Skin of body (tissue), 2 donors: ENCODE data around the gene ANKRD60. TPM values are rescaled to one million over a fixed set of nuclear protein-coding genes. Genes with fewer than 3 reads are reported as not detected.
A peak's percentile ranks its signal among the peaks of the same experiment; 100 is the strongest.

Source experiments
- DNase-seq: peaks from one replicate; lab custom pipeline; 2025; lab: John Stamatoyannopoulos, UW
- total RNA-seq: library from RNA; depleted of rRNA; stranded (reverse); fragments of >200 nt; gene quantifications from one replicate; pipeline ENCODE4 v1.2.3, GENCODE V29; 2014

Gene ANKRD60
- total RNA-seq, 1 donor from 2014 or later, result not detected

DNA sequence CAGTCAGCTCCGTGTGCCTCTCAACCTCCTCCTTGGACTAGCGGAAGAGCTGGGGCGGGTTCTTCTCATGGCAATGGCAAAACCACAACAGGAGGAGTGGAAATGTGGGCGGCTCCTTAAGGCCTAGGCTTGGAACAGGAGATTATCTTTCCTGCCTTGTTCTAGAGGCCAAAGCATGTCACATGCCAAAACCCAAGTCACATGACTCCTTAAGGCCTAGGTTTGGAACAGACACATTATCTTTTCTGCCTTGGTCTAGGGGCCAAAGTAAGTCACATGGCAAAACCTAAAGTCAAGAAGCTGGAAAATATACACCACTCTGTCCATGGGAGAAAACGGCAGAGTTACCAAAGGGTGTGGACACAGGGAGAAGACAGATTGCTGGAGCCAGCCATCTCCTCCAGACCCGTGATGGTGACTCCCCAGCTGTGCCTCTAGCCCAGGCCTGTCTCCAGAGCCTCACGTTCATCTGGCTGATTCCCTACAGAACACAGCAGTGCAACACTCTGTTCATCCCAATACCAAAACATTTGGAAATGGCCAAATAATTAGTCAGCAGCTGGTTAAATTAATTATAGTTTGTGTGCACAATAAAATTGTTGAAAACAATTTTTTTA is 34.2 kb downstream of the ANKRD60 start:
- DNase-seq, result no peak

DNA sequence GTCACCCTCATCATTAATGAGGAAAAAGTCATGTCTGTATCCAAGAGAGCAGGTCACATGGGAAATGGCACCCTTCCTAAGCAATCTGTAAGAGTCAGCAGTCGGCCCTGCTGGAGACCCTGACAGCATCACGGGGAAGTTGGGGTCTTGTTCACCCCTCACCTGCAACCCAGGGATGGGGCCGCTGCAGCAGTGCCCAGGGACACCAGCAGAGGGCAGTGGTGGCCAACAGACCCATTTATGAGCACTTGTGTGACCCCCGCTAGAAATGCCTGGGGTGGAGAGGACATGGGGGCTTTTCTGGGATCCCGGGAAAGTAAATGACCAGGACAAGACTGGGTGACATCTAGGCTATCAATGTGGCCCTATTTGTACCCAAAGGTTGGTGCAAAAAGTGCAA is 35.9 kb downstream of the ANKRD60 start:
- no peak for DNase-seq

DNA sequence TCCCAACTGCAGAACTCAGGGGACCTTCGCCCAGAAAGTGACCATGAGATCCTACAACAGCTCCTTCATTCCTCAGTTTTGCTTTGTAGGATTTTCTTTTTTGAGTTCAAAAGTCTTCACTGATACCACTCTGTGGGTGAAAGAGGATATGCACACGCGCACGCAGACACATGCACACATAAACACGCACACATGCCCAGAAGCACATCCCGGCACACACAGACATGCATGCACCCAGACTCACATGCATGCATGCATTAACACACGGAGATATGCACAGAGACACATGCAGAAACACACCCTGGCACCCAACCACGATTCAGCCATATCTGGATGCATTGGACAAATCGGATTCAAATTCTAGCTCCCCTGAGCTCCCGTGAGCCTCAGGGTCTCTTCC is 36.4 kb downstream of the ANKRD60 start:
- no peak for DNase-seq

DNA sequence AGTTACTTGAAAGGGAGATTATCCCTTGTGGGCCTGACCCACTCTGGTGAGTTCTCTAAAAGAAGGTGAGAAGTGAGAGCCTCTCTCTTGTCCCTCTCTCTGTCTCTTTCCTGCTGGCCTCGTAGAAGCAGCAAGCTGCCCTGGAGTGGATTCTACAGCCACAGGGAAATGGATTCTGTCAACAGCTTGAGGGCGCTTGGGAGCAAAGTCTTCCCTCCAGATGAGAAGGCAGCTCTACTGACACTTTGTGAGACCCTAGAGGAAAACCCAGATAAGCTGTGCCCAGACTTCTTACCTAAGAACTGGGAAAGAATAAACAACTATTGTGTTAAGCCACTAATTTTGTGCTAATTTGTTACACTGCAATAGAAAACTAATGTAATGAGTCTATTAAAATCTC is 39.9 kb downstream of the ANKRD60 start:
- no peak for DNase-seq

DNA sequence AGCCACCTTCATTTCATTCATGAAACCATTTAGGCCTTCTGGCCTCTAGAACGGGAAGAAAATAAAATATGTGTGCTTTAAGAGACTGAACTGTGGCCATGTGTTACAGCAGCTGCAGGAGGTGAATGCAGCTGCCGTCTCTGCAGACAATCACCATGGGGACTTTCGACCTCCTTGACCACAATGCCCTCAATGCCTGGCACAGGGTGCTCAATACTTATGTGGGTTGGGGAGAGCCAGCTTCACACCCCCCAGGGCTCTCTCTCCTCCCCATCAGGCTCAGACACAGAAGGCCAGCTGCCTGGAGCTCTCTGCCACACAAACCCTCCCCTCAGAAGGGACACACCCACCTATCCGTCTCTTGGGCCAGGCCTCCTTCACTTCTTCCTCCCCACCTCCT is 43.5 kb downstream of the ANKRD60 start:
- DNase-seq, result no peak

DNA sequence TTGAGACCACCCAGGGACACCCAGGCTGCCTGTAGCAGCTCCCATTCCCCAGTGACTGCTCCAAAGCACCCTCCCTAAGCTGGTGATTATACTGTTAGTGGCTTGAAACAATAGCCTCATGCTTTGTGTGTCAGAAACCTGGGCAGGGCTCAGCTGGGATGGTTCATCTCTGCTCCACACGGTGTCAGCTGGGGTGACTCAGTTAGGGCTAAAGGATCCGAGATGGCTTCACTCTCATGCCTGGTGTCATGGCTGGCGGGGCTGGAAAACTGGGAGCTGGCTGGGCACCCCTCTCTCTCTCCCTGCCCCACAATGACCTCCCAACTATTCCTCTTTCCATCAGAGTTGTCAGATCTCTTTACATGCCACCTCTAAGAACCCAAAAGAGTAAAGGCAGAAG is 44.4 kb downstream of the ANKRD60 start:
- no peak for DNase-seq

DNA sequence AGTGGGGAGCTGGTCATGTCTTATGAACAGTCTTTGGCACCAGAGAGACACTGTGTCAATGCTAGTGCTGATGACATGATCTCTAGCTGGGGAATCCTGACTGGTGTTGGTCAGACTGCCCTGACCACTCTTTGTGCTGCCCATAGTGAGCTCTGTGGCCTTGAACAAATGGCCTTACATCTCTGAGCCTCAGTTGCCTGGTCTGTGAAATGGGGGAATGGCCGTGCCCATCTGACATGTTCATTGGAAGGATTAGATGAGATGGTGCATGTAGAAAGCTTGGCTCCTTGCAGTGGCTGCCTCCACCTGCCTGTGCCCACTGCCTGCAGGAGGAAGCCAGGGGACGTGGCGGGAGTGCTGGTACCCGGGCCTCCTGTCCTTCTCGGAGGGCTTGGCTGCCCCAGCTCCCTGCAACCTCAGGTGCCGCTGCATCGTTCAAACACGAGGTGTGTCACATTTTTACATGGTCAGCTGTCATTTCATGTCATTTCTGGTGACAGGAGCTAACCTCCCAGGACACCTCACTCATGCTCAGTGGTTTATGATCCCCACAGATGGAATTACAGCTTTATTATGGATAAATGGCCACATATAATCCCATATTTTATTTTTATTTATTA is 45.8 kb downstream of the ANKRD60 start:
- DNase-seq, result no peak

DNA sequence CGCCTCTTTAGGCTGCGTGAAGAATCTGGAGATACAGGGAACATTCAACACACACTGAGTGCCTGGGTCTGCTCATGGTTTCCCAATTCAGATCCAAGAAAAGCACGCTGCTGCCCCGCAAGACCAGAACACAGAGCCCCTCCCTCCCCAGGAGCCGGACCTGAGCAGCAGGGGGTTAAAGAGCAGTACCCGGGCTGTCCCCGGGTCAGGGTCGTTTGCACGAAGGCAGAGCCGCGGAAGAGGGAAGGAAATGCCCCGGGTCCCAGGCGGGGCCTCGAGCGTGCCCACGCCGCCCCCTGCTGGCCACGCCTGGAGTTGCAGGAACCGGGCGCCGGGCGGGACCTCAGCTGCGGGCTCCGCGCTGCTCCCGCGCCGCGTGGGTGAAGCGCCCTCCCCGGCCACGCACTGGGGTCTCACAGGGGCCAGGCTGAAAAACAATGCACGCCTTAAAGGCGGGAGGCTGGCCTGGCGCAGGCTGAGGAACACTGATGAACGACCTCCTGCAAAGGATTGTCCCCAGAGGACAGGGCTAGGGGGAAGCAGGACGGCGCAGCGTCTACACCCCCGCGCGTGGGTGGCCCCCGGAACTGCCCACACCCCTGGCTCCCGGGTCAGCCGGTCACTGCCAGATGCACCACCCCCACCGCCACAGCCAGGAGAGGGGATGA is 48.9 kb downstream of the ANKRD60 start:
- peak; percentile 70 for DNase-seq

DNA sequence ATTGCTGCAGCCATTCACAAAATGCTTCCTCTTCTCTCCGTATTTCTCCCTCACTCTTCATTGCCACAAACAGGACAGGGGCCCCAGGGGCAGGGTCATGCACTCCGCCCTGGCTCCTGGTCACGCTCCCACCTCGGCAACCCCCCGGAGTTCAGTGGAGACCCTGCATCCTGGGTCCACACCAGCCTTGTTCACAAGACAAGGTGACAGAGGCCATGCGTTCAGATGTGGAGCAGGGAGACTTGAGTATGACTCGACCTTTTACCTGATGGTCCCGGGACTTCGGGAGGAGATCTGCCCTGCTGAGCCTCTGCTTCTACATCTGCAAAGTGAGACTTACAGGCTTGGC is 49.4 kb downstream of the ANKRD60 start:
- no peak for DNase-seq

DNA sequence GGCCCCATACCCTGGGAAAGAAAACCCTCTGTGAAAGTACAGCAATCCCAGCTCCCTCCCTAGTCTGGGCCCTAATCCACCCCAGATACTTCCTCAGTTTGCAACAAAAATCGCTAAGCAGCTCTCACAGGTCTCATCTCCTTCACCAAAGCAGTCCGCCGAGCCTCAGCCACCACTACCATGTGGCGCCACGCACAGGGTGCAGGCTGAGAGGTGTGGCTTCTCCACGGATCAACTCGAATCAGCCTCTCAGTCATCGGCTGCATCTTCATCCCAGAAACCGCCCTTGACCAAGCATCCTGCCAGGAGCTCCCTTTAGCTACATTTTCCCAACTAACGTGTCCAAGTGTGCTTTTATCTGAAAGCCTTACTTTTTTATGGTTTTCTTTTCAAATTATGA is 50.7 kb downstream of the ANKRD60 start:
- no peak for DNase-seq

DNA sequence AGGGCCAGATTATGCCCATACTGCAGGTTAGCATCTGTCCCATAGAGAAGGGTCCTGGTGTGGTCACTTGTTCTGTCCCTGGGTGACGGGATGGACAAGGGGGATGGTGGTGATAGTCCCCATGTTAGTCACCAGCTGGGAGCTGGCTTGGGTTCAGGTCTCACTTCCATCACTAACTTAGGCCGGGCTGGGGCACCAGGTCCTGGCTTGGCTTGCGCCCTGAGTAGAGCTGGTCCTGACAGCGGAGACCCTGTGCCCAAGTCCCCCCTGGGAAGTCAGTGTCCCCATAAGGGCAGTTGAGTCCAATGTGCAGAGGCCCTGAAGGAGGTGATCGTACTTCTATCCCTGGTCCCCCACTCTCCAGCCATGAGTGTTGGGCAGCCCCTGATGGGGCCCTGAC is 52.6 kb downstream of the ANKRD60 start:
- DNase-seq, result no peak

DNA sequence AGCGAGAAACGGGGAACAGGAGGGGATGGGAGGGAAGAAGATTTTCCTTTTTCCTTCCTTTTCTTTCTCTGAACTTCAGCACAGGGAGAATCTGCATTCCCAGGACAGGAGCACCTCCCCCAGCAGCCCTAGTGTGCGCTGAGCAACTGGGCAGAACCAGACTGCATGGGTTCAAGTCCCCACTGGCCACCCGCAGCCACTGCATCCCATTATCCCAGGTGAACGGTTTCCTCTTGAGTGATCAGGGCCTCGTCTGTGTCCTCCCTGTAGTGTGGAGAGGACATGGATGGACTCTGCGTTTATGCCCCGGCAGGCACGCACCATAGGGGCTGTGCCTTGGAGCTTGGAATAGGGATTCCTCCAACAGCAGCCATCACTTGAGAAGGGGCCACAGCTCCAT is 53.0 kb downstream of the ANKRD60 start:
- no peak for DNase-seq

DNA sequence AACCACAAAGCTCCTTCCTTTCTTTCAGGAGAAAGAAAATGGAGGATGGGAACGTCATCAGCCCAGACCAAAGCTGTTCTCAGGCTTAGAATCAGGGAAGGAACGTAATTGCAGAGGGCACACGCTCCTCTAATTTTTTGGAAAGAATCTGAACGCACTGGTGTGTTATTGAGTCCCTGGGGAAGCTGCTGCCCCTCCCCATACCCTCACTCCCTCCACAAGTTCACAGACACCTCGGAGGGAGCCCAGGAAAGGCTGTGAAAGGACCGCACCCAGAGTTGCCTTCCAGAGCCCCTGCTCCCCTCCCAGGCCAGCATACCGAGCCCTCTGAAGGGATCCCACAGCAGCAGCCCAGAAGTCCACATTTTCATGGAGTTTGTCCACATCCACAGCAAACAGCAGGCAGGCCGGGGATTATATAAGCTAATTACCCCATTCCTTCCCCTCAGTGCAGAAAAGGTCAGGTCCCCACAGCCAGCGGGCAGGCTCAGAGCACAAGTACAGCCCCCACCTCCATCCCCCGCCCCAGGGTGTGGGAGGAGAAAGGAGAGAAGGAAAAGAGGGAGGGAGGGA is 53.7 kb downstream of the ANKRD60 start:
- no peak for DNase-seq

DNA sequence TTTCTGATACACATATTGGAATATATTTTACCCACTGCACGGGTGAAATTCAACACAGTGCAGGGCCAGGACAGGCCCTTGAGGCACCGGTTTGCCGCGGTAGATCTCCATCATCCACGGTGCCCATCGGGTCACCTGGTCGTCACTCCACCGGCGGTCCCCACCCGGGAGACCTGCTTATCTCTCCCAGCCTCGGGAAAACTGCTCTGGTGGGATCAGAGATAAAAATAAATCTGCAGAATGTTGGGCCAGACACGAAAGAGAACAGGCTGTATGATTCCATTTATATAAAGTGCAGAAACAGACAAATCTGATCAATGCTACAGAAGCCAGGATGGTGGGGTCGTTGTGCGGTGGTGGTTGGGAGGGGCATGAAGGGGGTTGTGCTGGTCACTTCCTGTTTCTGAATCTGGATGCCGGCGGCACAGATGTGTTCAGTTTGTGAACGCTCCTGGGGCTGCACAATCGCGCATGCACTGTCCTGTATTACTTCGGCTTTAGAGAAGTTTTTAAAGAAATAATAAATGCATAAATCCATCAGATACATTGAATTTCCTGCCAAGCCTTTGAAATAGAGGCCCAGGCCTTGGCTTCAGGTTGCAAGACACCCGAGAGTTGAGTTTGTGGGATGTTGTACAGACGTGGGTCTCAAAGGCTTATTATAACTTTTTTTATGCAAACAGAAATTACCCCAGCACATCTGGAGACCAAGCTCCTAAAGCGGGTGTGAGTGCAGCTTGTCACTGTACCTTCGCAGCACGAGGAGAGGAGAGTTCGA is 54.3 kb downstream of the ANKRD60 start:
- peak; percentile 82 for DNase-seq

DNA sequence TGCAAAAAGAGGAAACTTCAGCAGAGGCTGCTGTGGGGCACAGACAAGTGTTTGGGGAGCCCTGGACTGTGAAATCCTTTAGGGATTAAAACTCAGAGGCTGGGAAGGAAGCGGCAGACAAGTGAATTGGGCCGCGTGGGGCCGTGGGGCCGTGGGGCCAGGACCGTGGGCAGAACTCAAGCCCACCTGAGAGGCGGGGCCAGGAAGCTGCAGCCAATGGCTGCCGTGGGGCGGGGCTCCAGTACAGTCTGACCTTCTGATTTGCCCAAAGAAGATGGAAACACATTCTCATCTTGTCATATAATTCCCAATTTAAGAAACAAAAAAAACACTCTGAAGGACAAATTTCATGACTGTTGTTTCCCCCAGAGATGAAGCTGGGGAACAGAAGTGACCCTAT is 55.4 kb downstream of the ANKRD60 start:
- no peak for DNase-seq

DNA sequence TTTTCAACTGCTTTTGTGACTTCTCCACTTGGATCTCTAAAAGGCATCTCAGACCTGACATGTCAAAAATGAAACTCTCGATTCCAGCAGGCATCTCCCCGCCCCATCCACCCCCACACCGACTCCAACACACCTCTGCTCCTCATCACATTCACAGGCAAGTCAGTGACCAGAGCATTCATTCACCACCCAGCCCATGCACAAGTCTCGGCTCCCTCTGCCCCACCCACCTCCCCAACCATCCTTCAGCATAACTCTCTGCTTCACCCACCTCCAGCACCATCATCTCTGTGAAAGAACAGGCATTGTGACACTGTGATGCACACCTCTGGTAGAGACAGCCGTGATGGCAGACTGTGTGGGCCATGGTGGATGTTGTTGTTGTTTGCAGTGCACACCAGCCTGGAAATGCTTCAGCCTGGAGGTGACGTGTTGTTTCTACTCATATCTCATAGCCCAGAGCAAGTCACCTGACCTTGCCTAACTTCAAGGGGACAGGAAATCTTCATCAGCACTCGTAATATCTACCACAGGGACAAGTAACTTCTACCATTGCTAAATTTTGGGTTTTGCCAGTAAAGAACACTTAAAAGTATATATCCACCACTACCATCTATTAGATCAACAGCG is 56.5 kb downstream of the ANKRD60 start:
- no peak for DNase-seq

DNA sequence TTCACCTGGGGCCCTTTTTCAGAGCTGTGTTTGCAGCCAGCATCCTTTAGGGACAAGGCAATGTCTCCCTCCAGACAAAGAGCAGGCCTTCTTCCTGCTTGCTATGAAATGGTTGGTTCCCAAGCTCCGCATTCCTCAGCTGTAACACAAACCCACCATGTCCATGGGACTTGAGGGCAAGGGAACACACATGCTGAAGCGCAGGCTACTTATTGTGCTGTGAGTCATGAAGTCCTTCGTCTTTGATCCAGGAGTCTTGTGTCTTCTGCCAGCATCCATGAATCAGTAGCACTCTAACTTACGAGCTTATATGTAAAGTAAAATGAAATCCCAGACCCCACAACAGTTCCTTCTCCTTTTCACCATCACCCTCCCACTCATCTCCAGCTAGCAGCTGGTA is 59.0 kb downstream of the ANKRD60 start:
- no peak for DNase-seq

DNA sequence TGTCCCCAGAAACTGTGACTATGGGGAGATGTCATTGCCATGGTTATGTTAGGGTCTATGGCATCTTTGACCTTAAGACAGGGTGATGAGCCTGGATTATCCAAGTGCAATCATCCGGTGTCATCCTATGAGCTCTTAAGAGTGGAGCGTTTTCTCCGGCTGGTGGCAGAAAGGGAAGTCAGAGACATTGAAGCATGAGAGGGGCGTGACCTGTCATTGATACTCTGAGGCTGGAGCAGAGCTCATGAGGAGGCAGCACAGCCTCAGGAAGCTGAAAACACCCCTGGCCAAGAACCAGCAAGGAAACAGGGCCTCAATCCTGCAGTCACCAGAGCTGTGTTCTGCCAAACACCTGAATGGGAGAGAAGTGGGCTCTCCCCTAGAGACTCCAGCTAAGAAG is 59.6 kb downstream of the ANKRD60 start:
- DNase-seq, result no peak

DNA sequence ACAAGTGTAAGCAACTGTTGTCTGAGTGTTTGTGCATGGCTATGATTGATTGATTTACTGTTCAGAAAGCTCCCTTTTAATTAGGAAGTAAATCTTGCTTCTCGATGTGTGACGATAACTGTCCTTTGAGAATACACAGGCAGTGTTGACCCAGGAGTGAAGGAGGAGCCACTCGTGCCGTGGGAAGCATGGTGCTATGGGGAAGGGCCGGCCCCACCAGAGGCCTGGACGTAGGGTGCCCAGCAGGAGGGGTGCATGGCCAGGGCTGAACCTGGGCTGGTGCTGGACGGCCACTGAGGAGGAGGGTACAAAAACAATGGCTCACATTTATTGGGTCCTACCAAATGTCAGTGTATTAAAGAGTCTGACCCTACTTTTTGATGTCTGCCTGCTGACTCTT is 60.7 kb downstream of the ANKRD60 start:
- no peak for DNase-seq
